HG03520 (cell line): ENCODE measurements around the gene RPS6KA2.
"Not testable (repeated sequence)": the region's sequence is repeated elsewhere in the genome, so short reads cannot be mapped to it uniquely, and the experiment has no call there.

Experiments
- ATAC-seq: cut with Tn5 transposase; IDR thresholded peaks from one replicate; pipeline ENCODE4 v1.9.1; 2021; ENCODE audit warnings: mild to moderate bottlenecking, moderate library complexity; ENCODE audit not compliant: unreplicated experiment

The RPS6KA2 gene

DNA sequence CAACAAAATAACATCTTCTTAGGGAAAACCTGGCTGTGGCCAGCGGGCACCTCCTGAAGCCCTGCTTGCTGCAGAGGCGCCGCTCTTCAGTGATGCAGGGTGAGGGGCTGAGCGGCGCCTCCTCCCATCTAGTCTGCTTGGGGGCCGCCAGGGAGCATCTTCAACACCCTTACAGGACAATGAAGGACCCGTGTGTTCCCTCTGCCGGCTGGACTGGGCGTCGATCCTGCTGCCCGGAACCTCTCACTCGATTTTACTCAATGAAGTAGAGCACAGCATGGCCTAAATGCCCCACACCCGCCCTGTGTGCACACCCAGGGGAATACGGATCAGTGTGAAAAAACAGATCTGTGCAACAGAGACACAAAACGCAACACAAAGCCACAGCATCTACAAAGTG is 215.8 kb downstream of the RPS6KA2 start:
- ATAC-seq = no peak

- no peak for ATAC-seq
Measured at GRCh38 chr6:166410426-166410935, 216.6 kb downstream of the RPS6KA2 start.

GRCh38 chr6:166408936-166409755 is 217.9 kb downstream of the RPS6KA2 start:
- no peak for ATAC-seq

- ATAC-seq = no peak
Measured at GRCh38 chr6:166406197-166406596, 220.9 kb downstream of the RPS6KA2 start.

- no peak for ATAC-seq
Measured at GRCh38 chr6:166405386-166405785, 221.7 kb downstream of the RPS6KA2 start.

- ATAC-seq = no peak
Measured at GRCh38 chr6:166402582-166403277, 224.3 kb downstream of the RPS6KA2 start.

DNA sequence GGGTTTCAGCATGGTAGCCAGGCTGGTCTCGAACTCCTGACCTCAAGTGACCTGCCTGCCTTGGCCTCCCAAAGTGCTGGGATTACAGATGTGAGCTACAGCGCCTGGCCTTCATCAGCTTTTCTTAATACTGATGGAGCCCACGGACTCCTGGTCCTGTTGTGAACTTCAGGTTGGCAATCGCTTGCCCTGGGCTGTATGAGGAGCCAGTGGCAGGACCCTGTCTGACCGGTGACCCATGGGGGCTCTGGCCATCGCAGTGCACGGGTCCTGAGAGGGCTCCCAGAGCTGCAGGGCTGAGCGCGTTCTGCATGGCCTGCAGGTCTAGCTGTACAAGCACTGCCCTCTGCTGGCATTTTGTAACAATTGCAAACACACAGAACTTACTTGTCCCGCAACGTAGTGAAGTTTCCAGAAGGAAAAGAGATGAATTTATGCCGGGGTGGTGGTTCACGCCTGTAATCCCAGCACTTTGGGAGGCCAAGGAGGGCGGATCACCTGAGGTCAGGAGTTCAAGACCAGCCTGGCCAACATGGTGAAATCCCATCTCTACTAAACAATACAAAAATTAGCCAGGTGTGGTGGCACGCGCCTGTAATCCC is 226.3 kb downstream of the RPS6KA2 start:
- ATAC-seq = not testable (repeated sequence)

DNA sequence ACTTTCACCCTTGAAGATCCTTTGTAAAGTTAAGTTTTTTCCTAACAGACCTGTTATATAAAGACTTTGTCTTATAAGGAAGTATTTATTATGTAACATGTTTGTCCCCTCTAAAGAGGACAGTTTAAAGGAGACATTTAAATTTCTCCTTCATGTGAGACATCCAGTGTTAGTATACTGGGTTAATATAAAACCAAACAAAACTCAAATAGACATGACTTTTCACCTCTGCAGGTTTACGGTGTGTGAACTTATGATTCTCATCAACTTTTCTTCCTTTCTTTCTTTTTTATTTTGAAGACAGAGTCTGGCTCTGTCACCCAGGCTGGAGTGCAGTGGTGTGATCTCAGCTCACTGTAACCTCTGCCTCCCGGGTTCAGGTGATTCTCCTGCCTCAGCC is 226.9 kb downstream of the RPS6KA2 start:
- ATAC-seq = no peak

DNA sequence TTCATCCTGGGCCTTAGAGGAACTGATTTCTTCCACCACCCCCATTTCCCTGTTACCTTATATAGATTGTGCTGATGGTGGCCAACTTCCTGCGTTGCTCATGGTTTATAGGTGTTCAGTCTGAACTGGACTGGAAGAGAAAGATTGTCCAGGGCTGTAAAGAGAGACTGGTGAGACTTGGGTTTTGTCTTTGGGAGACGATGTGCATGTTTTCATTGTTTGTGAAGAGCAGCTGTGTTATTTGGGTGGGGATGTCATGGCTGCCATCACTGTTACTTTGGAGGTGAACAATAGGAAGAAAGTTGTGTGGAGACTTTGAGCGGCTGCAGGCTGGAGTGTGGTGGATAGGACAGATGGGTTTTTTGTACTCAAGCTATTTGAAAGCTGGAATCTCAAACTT is 228.7 kb downstream of the RPS6KA2 start:
- no peak for ATAC-seq

- no peak for ATAC-seq
Measured at GRCh38 chr6:166397849-166398248, 229.2 kb downstream of the RPS6KA2 start.

DNA sequence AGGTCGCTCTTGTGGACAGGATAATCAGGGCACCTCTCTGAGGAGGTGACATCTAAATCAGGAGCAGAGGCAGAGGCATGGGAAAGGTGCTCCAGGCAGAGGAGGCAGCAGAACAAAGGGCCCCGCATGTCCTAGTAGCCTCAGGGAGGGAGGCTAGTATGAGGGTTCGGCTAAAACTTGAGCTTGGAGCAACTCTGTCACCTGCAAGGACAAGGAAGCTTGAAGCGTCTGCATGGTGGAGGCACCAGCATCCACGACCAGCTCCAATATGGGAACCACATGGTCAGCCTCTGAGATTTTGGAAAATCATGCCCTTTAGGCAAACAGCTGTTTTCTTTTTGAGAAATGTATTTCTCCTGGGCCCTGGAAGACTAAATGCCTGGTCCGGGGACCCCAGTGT is 231.3 kb downstream of the RPS6KA2 start:
- ATAC-seq = no peak

DNA sequence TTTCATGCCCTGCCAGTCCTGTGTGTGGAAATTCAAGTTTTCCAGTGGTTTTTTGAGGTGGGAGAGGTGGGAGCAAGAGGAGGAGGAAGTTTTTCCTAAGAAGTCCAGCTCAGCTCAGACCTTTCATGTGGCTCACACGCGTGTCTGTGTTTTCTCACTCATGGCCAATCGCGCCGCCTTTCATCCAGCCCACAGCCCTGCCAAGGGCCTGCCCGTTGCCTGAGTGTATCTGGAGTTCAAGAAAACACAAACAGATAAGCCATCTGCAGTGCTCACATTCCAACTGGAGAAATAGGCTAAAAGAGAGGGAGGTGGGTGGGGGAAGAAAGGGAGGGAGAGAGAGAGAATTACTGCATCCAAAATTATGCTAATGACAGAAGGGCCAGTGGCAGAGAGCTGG is 231.7 kb downstream of the RPS6KA2 start:
- ATAC-seq = no peak

- no peak for ATAC-seq
Measured at GRCh38 chr6:166394036-166394892, 232.8 kb downstream of the RPS6KA2 start.

- ATAC-seq = no peak
Measured at GRCh38 chr6:166393535-166393823, 233.6 kb downstream of the RPS6KA2 start.

DNA sequence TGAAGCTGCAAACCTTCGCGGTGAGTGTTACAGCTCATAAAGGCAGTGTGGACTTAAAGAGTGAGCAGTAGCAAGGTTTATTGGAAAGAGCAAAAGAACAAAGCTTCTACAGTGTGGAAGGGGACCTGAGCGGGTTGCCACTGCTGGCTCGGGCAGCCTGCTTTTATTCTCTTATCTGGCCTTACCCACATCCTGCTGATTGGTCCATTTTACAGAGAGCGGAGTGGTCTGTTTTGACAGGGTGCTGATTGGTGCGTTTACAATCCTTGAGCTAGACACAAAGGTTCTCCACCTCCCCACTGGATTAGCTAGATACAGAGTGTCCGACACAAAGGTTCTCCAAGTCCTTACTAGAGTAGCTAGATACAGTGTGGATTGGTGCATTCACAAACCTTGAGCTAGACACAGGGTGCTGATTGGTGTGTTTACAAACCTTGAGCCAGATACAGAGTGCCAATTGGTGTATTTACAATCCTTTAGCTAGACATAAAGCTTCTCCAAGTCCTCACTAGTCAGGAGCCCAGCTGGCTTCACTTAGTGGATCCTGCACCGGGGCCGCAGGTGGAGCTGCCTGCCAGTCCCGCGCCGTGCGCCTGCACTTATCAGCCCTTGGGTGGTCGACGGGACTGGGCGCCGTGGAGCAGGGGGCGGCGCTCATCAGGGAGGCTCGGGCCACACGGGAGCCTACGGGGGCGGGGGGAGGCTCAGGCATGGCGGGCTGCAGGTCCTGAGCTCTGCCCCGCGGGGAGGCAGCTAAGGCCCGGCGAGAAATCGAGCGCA is 234.1 kb downstream of the RPS6KA2 start:
- not testable (repeated sequence) for ATAC-seq

- no peak for ATAC-seq
Measured at GRCh38 chr6:166389119-166389518, 237.9 kb downstream of the RPS6KA2 start.

GRCh38 chr6:166388290-166389004 is 238.6 kb downstream of the RPS6KA2 start:
- no peak for ATAC-seq

DNA sequence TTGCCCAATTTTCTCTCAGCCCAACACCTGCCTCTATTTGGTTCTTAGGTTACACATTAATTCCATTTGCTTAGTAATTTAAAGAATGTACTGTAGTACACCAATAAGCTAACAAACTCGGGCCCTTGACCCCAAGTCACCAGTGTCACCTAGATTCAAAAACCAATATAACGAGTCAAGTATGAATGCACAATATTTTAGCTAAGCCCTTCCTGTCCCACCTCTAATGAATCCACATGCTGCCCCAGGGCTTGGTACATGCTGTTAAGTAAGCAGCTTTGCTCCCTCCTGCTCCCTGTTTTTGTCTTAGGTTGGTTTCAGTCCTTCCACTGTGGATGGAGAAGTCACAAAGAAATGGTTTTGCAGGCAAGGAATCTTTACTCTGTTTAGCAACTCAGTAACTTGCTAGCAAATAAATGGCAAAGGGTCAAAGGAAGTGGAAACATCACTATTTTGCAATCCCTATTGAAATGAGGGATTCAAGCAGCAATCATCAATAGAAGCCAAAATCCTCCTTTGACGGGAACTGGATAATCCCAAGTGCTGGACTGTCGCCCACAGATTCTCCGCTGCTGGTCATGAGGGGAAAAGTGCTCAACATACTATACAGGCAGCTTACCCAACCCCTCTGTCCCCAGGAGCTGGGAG is 239.3 kb downstream of the RPS6KA2 start:
- ATAC-seq = no peak

DNA sequence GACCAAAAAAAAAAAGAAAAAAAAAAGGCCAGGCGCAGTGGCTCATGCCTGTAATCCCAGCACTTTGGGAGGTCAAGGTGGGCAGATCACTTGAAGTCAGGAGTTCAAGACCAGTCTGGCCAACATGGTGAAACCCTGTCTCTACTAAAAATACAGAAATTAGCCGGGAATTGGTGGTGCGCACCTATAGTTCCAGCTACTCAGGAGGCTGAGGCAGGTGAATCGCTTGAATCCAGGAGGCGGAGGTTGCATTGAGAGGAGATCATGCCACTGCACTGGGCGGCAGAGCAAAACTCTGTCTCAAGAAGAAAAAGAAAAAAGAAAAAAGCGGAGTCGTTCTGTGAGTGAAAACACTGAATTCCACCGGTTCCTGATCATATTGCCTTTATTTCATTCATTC is 240.0 kb downstream of the RPS6KA2 start:
- ATAC-seq = not testable (repeated sequence)
